HCT116 (cell line): Measurements from ENCODE around the gene PCDHGA9. TPM values are rescaled to one million over a fixed set of nuclear protein-coding genes. Genes with fewer than 3 reads are reported as not detected.

Source experiments
- ATAC-seq: fragments of 200-7000 bp; cut with Tn5 transposase; 2 replicates; pipeline ENCODE4 v1.9.1; 2020; ENCODE audit warnings: mild to moderate bottlenecking, moderate library complexity
- BruUV-seq: library from RNA; stranded (reverse); fragments of 400-500 nt; replicated peaks from 2 replicates; lab custom pipeline; 2021; lab: Mats Ljungman, UMichigan
- CTCF ChIA-PET: fragments of 300-600 bp; sonication (Branson Sonifier 250); formaldehyde crosslinking; loops from one replicate; lab custom pipeline; 2021; ENCODE audit warnings: antibody characterized with exemption; lab: Charles Lee
- POLR2A ChIA-PET: fragments of 300-600, 350-600 bp; sonication (Branson Sonifier 250); formaldehyde crosslinking; loops from one replicate; lab custom pipeline; 2021; ENCODE audit warnings: antibody characterized with exemption; lab: Charles Lee
- RAD21 ChIA-PET, 2 experiments: fragments of 300-600 bp; sonication (Branson Sonifier 250); formaldehyde crosslinking; loops; one replicate each; lab custom pipeline; 2023; ENCODE audit warnings: low total read pairs in 2 of 2; ENCODE audit not compliant: uncharacterized antibody in 2 of 2, unreplicated experiment in 2 of 2, low non-redundant PET in 1 of 2; lab: Charles Lee
- DNase-seq: peaks from one replicate; pipeline ENCODE4 v3.0.0-alpha.2; 2010; ENCODE audit warnings: low read depth, low spot score
- H2AFZ ChIP-seq: fragments of 200-600 bp; shearing (Covaris generic), sonication (generic); 2 replicates; pipeline ENCODE4 v1.6.1; 2017; ENCODE audit warnings: low read depth, mixed run types, mixed read lengths, antibody characterized with exemption, low read length; ENCODE audit not compliant: poor library complexity, severe bottlenecking
- H3K27ac ChIP-seq: 2 replicates; pipeline ENCODE4 v1.5.1; 2012; ENCODE audit warnings: low read depth, low read length
- H3K27me3 ChIP-seq: fragments of 200-600 bp; sonication (generic); 2 replicates; pipeline ENCODE4 v1.6.1; 2016; ENCODE audit warnings: mixed run types, low read length, mixed read lengths; ENCODE audit not compliant: insufficient read depth
- H3K36me3 ChIP-seq, 2 experiments: fragments of 200-500 bp in 1 of 2; fragments of 200-600 bp in 1 of 2; sonication (Bioruptor generic) in 1 of 2; sonication (generic) in 1 of 2; 2 replicates each; pipeline versions ENCODE4 v1.5.1 to v1.6.1; 2014 to 2016; ENCODE audit warnings: low read length in 2 of 2, inconsistent platforms in 1 of 2, mixed read lengths in 1 of 2, mixed run types in 1 of 2; ENCODE audit not compliant: insufficient read depth in 2 of 2, control insufficient read depth in 1 of 2
- H3K4me1 ChIP-seq, 2 experiments: fragments of 200-600 bp in 1 of 2; sonication (generic) in 1 of 2; 2 replicates each; pipeline versions ENCODE4 v1.5.1 to v1.6.1; 2012 to 2017; ENCODE audit warnings: low read length in 2 of 2, inconsistent platforms in 1 of 2, mild to moderate bottlenecking in 1 of 2, mixed read lengths in 1 of 2, mixed run types in 1 of 2, moderate library complexity in 1 of 2; ENCODE audit not compliant: insufficient read depth in 2 of 2, control insufficient read depth in 1 of 2
- H3K4me2 ChIP-seq: fragments of 200-600 bp; sonication (generic); 2 replicates; pipeline ENCODE4 v1.6.1; 2017; ENCODE audit warnings: mixed run types, low read length, mixed read lengths
- H3K4me3 ChIP-seq, 2 experiments: fragments of 200-600 bp in 1 of 2; sonication (generic) in 1 of 2; replicated peaks in 1 of 2; 2 replicates each; pipeline ENCODE4 v1.5.1; 2011 to 2016; ENCODE audit warnings: low read length in 2 of 2, control low read depth in 1 of 2, low read depth in 1 of 2, mild to moderate bottlenecking in 1 of 2, mixed read lengths in 1 of 2, mixed run types in 1 of 2
- H3K79me2 ChIP-seq: fragments of 200-600 bp; sonication (generic); 2 replicates; pipeline ENCODE4 v1.6.1; 2017; ENCODE audit warnings: mild to moderate bottlenecking, mixed run types, low read length, moderate library complexity, mixed read lengths; ENCODE audit not compliant: insufficient read depth
- H3K9ac ChIP-seq: fragments of 200-600 bp; sonication (generic); 2 replicates; pipeline ENCODE4 v1.6.1; 2016; ENCODE audit warnings: low read length, mixed read lengths
- H3K9me2 ChIP-seq: fragments of 200-600 bp; sonication (generic), shearing (Covaris generic); 2 replicates; pipeline ENCODE4 v1.6.1; 2017; ENCODE audit warnings: mixed run types, mild to moderate bottlenecking, moderate library complexity; ENCODE audit not compliant: insufficient read depth
- H3K9me3 ChIP-seq, 2 experiments: fragments of 200-500 bp in 1 of 2; fragments of 200-600 bp in 1 of 2; sonication (Bioruptor generic) in 1 of 2; sonication (generic) in 1 of 2; 2 replicates each; pipeline ENCODE4 v1.6.1; 2014 to 2017; ENCODE audit warnings: low read length in 2 of 2, mixed read lengths in 2 of 2, inconsistent platforms in 1 of 2, low read depth in 1 of 2, mild to moderate bottlenecking in 1 of 2, mixed run types in 1 of 2, moderate library complexity in 1 of 2; ENCODE audit not compliant: control insufficient read depth in 1 of 2, insufficient read depth in 1 of 2
- H4K20me1 ChIP-seq: fragments of 200-600 bp; sonication (generic), shearing (Covaris generic); 2 replicates; pipeline ENCODE4 v1.6.1; 2017; ENCODE audit warnings: mixed run types, mild to moderate bottlenecking, moderate library complexity; ENCODE audit not compliant: insufficient read depth
- EGR1 ChIP-seq: IDR thresholded peaks from 2 replicates; pipeline ENCODE4 v1.6.1; 2012; ENCODE audit warnings: low read depth
- EZH2 ChIP-seq: fragments of 200-600 bp; sonication (generic); IDR thresholded peaks from 2 replicates; pipeline ENCODE4 v1.6.1; 2017; ENCODE audit warnings: antibody characterized with exemption, mixed run types
- JUND ChIP-seq: IDR thresholded peaks from 2 replicates; pipeline ENCODE4 v1.6.1; 2012
- SIN3A ChIP-seq: IDR thresholded peaks from 2 replicates; pipeline ENCODE4 v1.6.1; 2012; ENCODE audit warnings: low read depth
- SP1 ChIP-seq: IDR thresholded peaks from 2 replicates; pipeline ENCODE4 v1.6.1; 2012; ENCODE audit warnings: low read depth
- SRF ChIP-seq: IDR thresholded peaks from 2 replicates; pipeline ENCODE4 v1.6.1; 2012; ENCODE audit warnings: low read depth
- TCF7L2 ChIP-seq: IDR thresholded peaks from 2 replicates; pipeline ENCODE4 v1.7.0; 2011; ENCODE audit warnings: borderline replicate concordance, inconsistent platforms; ENCODE audit not compliant: insufficient read depth, insufficient read length; ENCODE audit errors: extremely low read depth
- intact Hi-C: fragments of 100-400 bp; cut with micrococcal nuclease; formaldehyde crosslinking; loops from 2 replicates; pipeline ENCODE4 v1.10.0; 2022
- total RNA-seq: library from RNA; stranded (reverse); gene quantifications from one replicate; pipeline ENCODE4 v1.2.1, GENCODE V29; 2021; ENCODE audit not compliant: unreplicated experiment
- TF ChIP-seq, protein P1 (sequence below): IDR thresholded peaks from 2 replicates; pipeline ENCODE4 v1.6.1; 2012; ENCODE audit warnings: low read depth
- TF ChIP-seq, protein P2 (sequence below), 3 experiments: fragments of 200-600 bp in 1 of 3; sonication (generic) in 1 of 3; IDR thresholded peaks in 2 of 3; conservative IDR thresholded peaks in 1 of 3; 2 replicates each; pipeline ENCODE4 v1.5.1; 2012 to 2017; ENCODE audit warnings: low read depth in 2 of 3, low read length in 2 of 3, antibody characterized with exemption in 1 of 3, borderline replicate concordance in 1 of 3, control low read depth in 1 of 3, mild to moderate bottlenecking in 1 of 3, mixed read lengths in 1 of 3, mixed run types in 1 of 3, moderate library complexity in 1 of 3; ENCODE audit not compliant: insufficient read depth in 1 of 3

The PCDHGA9 gene
- total RNA-seq, 1 experiment from 2014 or later, result 0.34 TPM

DNA sequence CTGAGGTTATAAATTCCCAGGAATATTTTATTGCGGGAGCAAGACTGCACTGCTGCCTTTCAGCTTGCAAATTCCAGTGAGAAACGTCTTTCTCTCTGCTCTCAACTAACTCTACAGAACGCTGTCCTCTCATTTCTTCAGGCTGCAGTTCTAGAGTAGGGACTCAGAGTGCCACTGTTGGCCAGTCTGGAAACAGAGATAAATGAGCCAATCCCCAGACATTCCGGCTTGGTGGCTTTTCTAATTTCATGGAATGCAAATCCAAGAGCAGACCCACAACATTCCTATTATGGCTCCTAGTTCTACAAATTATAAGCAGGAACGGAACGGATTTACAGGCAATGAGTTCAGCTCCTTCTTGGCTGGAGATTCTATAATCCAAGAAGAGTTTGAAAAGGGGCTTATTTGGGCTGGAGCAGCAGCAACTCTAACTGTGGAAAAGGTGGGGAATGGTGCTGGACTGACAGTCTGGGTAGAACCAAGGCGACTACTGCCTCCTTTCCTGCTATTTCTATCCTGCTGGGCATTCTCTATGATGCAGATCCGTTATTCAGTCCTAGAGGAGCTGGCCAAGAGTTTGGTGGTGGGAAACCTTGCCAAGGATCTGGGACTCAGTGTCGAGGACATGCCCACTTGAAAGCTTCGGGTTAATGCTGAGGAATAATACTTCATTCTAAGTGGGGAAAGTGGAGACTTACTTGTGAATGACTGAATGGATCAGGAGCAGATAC is 37.0 kb downstream of the PCDHGA9 start:
- Histone ChIP-seq H3K4me2 (no peak overlapping the region), H2AFZ (no peak overlapping the region), H3K4me1 (no peaks in the 10 kb centered on the region), H3K9me2 (no peaks in the 10 kb centered on the region), H3K9me3 (no peaks in the 10 kb centered on the region), H3K4me3 (no peak overlapping the region), H3K9ac (no peak overlapping the region), H4K20me1 (no peaks in the 10 kb centered on the region), H3K79me2 (no peaks in the 10 kb centered on the region), H3K36me3 (no peaks in the 10 kb centered on the region), H3K27me3 (no peaks in the 10 kb centered on the region), H3K27ac (no peak overlapping the region)
- CTCF ChIA-PET, result interaction anchor here (1.2 kb wide), 1 partner anchor 9 kb away, joined by 3 read pairs; the partner anchor contains the start of gene PCDHGA12
- RAD21 ChIA-PET, result no interaction called here
- TF ChIP-seq EGR1 (no peak), SRF (no peak), SIN3A (no peak), JUND (no peak), EZH2 (no peak), TCF7L2 (no peak), SP1 (no peak)
- TF ChIP-seq, protein P1, sequence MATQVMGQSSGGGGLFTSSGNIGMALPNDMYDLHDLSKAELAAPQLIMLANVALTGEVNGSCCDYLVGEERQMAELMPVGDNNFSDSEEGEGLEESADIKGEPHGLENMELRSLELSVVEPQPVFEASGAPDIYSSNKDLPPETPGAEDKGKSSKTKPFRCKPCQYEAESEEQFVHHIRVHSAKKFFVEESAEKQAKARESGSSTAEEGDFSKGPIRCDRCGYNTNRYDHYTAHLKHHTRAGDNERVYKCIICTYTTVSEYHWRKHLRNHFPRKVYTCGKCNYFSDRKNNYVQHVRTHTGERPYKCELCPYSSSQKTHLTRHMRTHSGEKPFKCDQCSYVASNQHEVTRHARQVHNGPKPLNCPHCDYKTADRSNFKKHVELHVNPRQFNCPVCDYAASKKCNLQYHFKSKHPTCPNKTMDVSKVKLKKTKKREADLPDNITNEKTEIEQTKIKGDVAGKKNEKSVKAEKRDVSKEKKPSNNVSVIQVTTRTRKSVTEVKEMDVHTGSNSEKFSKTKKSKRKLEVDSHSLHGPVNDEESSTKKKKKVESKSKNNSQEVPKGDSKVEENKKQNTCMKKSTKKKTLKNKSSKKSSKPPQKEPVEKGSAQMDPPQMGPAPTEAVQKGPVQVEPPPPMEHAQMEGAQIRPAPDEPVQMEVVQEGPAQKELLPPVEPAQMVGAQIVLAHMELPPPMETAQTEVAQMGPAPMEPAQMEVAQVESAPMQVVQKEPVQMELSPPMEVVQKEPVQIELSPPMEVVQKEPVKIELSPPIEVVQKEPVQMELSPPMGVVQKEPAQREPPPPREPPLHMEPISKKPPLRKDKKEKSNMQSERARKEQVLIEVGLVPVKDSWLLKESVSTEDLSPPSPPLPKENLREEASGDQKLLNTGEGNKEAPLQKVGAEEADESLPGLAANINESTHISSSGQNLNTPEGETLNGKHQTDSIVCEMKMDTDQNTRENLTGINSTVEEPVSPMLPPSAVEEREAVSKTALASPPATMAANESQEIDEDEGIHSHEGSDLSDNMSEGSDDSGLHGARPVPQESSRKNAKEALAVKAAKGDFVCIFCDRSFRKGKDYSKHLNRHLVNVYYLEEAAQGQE, result no peak
- TF ChIP-seq, protein P2, sequence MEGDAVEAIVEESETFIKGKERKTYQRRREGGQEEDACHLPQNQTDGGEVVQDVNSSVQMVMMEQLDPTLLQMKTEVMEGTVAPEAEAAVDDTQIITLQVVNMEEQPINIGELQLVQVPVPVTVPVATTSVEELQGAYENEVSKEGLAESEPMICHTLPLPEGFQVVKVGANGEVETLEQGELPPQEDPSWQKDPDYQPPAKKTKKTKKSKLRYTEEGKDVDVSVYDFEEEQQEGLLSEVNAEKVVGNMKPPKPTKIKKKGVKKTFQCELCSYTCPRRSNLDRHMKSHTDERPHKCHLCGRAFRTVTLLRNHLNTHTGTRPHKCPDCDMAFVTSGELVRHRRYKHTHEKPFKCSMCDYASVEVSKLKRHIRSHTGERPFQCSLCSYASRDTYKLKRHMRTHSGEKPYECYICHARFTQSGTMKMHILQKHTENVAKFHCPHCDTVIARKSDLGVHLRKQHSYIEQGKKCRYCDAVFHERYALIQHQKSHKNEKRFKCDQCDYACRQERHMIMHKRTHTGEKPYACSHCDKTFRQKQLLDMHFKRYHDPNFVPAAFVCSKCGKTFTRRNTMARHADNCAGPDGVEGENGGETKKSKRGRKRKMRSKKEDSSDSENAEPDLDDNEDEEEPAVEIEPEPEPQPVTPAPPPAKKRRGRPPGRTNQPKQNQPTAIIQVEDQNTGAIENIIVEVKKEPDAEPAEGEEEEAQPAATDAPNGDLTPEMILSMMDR (IDR thresholded peaks at IDR 0.05 in 2 of 3, conservative IDR thresholded peaks at IDR 0.05 in 1 of 3; ENCODE audit: borderline replicate concordance in 1 of 3, insufficient read depth in 1 of 3, low read depth in 2 of 3, low read length in 2 of 3), result no peak
- DNase-seq (no peak), ATAC-seq (no peak)
- POLR2A ChIA-PET, result no interaction called here
- no TSS peak for BruUV-seq
- intact Hi-C loops, result no loop called here
